Hematopoietic multipotent progenitor cell treated with erythropoietin and hydrocortisone succinate and interleukin-3 and kit ligand, for 15 days (in vitro differentiated cells): ENCODE measurements around the gene CALHM4.
"Not testable (repeated sequence)": the region's sequence is repeated elsewhere in the genome, so short reads cannot be mapped to it uniquely, and the experiment has no call there.

Source experiments
- DNase-seq: peaks from one replicate; pipeline ENCODE4 v3.0.0-alpha.2; 2015; ENCODE audit warnings: low spot score

The CALHM4 gene

GRCh38 chr6:116577486-116577885 lies 23.9 kb downstream of the CALHM4 start:
- DNase-seq = no peak

- DNase-seq = no peak
These were observed 24.8 kb downstream of the CALHM4 start for GRCh38 chr6:116578335-116578734.

DNA sequence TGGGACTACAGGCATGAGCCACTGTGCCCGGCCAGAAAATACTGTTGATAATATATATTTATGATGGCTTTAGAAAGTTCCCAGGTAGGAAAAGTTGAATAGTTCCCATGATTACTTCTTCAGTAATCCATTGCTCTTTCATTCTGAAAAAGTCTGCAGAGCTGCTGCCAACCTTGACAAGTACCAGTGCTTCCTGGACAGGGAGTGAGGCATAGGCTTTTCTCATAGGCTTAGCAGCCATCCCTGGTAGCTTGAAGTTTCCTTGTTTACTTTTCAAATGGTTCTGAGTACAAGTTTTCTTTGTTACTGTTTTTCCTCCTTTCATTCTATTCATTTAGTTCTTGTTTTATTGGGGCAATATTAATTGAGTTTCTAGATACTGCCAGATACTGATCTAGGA lies 25.6 kb downstream of the CALHM4 start:
- DNase-seq = no peak

- no peak for DNase-seq
These were observed 26.6 kb downstream of the CALHM4 start for GRCh38 chr6:116580198-116580597.

- DNase-seq = no peak
These were observed 32.7 kb downstream of the CALHM4 start for GRCh38 chr6:116586276-116586675.

- DNase-seq = no peak
These were observed 33.2 kb downstream of the CALHM4 start for GRCh38 chr6:116586738-116587137.

- DNase-seq = no peak
These were observed 41.7 kb downstream of the CALHM4 start for GRCh38 chr6:116595247-116595646.

DNA sequence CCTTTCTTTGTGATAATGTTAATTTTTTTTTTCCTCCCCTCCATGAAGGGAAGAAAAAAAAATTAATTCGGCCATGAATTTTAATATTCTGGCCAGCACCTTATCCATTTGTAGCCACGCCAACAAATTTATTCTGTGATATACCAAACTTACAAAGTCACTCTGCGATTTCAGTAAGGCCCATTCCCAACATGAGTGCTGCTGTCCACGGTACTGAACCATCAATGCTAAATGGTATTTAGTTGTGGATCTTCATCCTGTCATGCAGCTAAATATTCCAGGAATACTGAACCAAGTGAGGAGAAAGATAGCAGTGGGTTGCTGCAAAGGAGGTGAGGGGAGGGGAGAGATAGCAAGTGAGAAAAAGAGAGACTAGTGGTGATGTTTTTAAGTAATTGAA lies 43.3 kb downstream of the CALHM4 start:
- DNase-seq = no peak

DNA sequence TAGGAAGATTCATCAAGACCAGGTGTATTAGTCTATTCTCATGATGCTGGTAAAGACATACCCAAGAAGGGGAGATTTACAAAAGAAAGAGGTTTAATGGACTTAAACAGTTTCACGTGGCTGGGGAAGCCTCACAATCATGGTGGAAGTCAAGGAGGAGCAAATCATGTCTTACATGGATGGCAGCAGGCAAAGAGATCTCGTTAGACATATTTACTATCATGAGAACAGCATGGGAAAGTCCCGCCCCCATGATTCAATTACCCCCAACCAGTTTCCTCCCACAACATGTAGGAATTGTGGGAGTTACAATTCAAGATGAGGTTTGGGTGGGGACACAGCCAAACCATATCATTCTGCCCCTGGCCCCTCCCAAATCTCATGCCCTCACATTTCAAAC lies 50.4 kb downstream of the CALHM4 start:
- not testable (repeated sequence) for DNase-seq

- not testable (repeated sequence) for DNase-seq
These were observed 51.3 kb downstream of the CALHM4 start for GRCh38 chr6:116604868-116605267.

DNA sequence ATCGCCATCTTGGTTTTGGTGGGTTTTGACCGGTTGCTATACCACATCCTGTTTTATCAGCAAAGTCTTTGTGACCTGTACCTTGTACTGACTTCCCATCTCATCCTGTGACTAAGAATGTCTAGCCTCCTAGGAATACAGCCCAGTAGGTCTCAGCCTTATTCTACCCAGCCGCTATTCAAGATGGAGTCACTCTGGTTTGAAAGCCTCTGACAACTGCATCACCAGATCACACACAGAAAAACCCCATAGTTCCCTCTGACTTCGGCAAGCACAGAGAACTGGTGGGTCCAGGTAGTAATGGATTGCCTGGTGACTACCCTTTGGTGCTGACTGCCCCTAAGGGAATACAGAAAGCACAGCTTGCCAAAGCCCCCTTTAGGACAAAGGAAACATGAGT lies 52.4 kb downstream of the CALHM4 start:
- DNase-seq = no peak
